Measurements from ENCODE around the gene C3orf22.

DNA sequence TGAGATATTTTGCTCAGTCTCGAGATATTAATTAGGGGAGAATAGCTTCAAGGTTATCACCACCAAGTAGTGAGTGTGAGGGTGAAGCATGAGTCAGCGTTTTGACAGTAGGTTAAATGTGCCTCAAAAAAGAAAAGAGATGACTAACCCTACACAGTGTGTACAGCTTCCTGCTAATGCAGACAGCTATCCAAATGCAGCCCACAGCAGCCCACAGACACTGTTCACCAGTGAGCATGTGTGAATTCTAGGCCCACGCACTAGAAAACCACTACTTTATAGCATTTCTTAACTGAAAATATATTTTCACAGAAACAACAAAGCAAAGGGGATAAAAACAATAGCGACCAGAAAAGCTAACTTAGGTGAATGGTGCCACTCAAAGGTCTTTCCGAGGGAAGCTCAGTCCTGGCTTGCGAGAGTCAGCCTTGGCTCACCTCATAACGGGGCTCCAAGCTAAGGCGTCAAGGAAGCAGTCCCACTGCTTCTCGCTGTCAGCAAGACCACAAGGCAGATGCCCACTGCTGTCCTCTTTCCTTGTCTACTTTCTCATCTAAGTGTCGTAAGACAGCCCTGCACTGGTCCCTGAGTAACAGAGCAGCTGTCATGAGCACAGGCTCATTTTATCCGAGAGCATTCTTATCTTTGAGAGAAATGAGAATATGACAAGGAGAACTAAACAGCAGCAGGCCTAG, 48.6 kb upstream of the C3orf22 start:
- TF ChIP-seq POLR2A (IDR thresholded peaks at IDR 0.05) = no peak
- TF ChIP-seq, protein P1, sequence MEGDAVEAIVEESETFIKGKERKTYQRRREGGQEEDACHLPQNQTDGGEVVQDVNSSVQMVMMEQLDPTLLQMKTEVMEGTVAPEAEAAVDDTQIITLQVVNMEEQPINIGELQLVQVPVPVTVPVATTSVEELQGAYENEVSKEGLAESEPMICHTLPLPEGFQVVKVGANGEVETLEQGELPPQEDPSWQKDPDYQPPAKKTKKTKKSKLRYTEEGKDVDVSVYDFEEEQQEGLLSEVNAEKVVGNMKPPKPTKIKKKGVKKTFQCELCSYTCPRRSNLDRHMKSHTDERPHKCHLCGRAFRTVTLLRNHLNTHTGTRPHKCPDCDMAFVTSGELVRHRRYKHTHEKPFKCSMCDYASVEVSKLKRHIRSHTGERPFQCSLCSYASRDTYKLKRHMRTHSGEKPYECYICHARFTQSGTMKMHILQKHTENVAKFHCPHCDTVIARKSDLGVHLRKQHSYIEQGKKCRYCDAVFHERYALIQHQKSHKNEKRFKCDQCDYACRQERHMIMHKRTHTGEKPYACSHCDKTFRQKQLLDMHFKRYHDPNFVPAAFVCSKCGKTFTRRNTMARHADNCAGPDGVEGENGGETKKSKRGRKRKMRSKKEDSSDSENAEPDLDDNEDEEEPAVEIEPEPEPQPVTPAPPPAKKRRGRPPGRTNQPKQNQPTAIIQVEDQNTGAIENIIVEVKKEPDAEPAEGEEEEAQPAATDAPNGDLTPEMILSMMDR (IDR thresholded peaks at IDR 0.05) = no peak
